CD4-positive, alpha-beta T cell treated with Interleukin-4 for 4 hours (primary cell): ENCODE data around the gene MGST1.

Source experiments
- DNase-seq: peaks from one replicate; pipeline ENCODE4 v3.0.0-alpha.2; 2020

MGST1 gene, protein sequence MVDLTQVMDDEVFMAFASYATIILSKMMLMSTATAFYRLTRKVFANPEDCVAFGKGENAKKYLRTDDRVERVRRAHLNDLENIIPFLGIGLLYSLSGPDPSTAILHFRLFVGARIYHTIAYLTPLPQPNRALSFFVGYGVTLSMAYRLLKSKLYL

DNA sequence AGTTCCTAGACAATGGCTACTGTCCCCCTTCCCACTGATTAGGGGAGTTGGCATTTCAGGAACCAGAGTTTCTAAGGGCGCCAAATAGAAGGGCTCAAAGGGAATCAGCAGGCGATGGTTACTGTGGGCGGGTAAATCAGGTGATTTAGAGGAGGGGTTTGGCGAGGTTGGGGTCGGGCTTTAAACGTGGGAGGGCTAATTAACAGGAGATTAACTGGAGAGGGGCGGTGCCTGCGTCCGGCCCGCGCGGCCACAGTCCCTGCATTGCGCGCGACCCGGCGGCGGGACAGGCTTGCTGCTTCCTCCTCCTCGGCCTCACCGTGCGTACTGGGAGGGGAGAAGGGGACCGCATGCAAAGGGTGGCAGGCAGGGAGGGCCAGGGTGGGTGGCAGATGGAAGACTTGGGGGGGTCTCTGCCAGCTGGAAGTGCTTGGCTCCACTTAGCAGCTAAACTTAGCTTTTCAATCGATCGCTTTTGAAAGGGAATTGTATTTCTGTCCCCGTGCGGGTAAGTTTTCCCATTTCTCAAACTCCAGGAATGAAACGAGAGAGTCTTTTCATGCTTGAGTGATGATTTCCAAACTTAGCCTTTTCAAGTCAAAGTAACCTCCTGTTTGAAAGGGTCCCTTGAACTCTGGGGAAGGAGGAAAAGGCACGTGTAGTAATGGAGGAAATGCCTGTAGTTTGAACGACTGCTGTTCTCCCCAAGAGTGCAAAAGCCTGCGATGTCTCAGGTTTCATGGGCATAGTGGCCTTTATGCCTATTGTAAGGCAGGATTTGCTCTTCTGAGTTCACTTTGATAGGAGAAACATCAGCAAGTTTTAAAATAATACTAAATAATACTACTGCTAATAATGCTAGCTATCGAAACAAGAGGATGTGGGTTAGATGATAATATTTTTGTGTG lies at the start of gene MGST1:
Gene MGST1 (plus strand): TSS at position 255 of the 908 bp plus-strand sequence. CDS start 6,608 bp downstream, outside the sequence.
- DNase-seq, result no peak

DNA sequence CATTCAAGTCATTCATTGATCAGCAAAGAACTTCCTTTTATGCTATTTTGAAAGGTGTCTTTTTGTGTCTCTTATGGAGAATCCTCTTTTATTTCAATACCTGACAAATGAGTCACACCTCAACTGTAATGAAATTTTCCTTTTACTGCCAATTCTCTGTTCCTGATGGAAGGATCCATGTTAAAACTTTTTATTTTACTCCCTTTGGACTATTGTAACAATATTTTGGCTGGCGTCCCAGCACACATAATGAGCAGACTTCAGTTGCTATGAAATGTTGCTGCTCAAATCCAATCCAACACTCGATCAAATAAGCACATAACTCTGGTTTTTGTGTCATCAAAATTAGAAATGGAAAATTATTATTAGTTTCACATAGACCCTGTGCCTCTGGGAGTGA lies 48.0 kb upstream of the MGST1 start:
- no peak for DNase-seq

DNA sequence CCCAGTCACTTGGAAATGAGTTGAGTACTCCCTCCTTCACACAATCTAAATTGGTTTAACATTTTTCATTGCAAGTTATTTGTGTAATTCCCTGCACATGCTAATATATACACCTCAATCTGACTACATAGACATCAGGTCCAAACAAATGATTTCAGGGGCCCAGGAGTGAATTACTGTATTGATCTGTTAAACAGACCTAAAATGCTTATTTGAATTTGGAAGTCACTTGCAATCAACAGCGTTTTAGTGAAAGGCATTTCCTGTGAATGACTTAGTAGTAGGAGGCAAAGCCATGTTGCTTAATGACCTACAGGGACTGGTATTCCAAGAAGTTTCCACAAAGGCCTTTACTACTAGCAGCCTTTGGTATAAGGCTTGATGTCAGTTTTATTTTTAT lies 47.3 kb upstream of the MGST1 start:
- DNase-seq, result no peak

DNA sequence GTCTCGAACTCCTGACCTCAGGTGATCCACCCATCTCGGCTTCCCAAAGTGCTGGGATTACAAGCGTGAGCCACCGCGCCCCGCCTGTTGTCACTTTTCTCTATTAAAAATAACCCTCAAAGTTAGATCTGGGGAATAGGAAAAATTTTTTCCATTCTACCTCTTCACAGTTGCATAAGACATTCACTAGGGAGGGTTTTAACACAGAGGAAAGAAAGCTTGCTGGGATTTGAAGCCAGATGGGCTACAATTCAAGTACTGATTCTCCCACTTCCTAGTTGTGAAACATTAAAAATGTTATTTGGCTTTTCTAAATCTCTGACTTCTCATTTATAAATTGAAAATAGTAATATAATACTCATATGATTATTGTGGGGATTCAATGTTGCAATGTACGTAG lies 46.7 kb upstream of the MGST1 start:
- no peak for DNase-seq

DNA sequence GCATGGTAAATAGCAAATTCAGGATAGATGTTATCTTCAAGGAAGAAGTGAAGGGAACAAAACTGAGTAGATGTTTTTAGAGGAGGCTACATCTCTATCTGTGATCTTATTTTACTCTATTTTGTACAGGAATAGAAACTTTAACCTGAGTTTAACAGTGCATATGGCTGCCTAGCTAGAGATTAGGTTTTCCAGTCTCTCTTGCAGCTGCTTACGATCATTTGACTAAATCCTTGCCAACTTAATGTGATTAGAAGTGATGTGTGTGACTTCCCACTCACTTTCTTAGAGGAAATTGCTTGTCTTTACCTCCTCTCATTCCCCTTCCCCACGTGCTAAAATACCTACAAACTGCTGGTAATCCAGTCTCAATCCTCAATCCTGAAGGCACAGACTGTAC lies 43.5 kb upstream of the MGST1 start:
- no peak for DNase-seq

DNA sequence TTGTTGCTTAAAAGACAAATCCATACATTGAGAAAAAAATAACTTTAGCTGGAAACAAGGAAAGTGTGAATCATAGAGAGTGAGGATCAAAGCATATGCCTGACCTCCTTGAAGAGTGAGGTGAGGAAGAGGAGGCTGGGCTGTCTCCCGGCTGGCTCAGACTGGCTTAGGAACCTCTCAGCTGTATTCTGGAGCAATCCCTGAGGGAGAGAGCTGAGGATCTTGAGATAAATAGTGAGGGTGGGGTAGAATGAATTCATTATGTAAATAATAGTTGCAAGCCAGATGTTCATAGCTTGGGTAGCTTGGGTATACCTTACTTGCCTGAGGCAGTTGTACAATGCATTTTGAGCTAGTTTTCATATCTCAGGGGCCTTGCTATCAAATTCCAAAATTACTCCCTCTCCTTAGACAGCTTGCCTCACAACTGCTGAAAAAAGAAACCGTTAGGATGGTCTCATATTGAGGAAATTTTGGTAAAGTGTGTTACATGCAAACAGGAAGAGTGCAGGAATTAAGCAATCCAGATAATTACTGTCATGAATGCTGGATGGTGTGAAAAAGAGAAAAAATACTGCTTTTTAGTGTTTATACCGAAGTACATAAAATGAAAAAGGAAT lies 39.5 kb upstream of the MGST1 start:
- no peak for DNase-seq

DNA sequence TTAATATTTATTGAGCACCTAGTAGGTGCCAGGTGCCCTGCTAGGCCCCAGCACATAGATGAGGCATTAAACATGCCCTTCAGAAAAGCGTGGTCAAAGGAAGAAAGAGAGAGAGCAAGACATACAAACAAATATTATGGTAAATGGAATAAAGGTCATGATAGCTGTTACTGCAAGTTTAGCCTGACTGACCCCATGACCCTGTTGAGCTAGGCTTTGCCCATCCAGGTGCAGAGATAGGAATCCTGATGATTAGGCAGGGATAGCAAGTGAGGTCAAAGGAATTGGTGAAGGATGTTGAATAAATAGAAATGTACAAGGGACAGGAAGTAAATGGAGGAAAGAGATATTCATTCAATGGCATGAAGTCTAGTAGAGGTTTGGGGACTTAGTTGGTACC lies 36.5 kb upstream of the MGST1 start:
- DNase-seq, result no peak

DNA sequence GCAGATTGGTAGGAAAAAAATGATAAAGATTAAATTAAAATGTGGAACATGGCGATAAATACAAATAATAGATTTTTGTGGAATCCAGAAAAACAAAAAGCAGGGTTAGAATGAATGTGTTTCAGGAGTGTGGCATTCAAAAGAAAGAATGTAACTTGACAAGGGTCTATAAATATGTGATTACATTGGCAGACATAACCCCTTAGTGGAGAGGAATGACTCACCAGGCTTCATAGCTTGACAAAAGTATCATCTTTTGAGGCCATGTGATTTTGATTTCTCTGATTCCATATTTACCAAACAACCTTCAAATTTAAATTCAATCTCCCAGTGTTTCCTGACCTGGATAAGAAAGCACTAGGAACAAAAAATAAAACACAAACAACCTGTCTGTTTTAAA lies 24.4 kb upstream of the MGST1 start:
- DNase-seq, result no peak

DNA sequence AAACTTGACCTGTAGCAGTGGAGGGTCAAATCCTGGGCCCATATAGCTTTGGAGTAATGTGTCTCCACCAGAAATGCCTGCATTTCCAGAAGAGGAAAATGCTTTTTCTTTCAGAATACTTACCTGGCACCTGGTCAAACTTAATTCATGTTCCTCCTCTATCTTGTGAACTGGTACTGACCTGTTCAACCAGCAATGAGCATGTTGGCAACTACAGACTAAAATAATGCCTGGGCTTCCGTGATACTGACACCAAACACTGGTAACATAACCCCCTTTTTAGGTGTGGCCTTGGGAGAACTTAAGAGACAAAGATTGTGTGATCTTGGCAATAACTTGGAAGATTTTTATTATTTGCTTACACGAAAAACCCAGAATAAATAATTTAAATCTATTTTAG lies 23.8 kb upstream of the MGST1 start:
- no peak for DNase-seq

DNA sequence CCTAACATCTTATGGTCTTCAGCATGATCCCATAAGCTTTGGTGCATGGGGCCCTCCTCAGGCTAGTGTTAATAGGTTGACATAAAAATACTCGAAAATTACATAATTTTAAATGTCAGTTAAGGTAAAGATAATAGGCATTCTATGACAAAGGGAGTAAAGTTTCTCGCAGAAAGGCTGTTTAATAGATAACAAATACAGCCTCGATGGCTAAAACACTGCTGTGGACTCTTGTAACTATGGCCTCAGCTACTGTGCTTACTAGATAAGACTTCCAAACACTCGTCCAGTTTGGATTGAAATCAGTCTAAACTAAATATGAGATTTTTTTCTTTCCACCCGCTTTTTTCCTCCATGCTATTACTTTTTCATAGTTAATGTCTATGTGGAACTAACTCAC lies 23.2 kb upstream of the MGST1 start:
- no peak for DNase-seq

DNA sequence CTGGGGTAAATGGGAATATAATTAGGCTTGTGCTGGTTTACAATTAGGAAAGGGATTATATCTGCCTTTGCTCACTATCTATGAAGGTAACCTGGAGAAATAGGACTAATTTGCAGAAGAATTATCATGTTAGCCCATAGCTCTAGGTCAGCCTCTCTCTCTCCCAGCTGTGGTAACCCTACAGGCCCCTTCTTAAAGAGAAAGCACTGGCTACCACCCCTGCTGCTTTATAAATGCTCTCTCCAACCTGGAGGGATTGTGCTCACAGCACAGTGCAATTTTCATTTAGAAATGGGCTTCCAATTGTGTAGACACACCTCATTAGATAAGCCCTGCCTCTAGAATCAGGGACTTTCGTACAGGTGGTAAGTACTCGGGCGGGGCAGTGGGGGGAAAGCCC lies 22.7 kb upstream of the MGST1 start:
- no peak for DNase-seq

DNA sequence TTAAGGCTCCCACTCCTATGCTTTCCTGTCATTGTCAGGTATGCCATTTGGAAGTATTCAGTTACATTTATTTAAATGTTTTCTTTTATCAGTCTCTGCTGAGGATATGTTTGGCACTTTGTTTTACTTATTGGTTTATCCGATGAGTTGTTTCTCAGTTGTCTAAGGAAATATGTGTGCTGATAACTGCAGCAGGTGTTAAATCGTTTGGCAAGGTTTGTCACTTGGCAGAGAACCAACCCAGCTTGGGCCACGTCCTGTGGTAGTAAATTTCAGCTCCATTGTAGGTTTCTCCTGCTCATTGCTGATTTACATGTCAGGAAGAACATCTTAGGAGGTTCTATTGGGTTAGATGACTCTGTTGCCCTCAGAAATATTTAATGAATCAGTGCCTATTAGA lies 22.0 kb upstream of the MGST1 start:
- DNase-seq, result no peak

DNA sequence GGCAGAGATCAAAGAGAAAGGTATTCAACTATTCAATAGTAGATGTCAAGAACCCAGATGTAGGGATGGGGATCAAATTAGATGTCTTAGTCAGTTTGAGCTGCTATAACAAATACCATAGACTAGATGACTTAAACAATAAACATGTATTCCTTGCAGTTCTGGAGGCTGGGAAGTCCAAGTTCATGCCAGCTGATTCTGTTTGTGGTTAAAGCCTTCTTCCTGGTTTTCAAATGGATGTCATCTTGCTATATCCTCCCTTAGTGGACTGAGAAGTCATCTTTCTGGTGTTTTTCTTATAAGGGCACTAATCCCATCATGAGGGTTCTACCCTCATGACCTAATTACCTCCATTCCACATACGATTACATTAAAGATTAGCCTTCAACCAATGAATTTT lies 19.5 kb upstream of the MGST1 start:
- DNase-seq, result no peak

DNA sequence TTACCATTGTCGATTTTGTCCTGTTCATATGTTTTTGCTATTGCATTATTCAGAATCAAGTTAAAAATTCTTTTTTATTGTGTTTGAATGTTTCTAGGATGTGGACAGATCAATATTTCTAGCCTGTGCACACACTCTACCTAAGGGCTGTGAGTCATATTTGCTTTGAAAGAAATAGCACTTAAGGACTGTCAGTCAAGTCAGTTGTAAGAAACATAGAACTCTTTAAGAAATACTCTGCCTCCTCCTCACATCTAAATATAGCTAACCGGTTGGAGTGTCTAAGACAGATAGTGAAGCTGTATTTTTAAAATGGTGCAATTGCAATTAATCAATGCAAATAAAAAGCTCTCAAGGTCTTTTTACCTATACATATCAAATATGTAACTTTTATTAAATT lies 17.9 kb upstream of the MGST1 start:
- DNase-seq, result no peak

DNA sequence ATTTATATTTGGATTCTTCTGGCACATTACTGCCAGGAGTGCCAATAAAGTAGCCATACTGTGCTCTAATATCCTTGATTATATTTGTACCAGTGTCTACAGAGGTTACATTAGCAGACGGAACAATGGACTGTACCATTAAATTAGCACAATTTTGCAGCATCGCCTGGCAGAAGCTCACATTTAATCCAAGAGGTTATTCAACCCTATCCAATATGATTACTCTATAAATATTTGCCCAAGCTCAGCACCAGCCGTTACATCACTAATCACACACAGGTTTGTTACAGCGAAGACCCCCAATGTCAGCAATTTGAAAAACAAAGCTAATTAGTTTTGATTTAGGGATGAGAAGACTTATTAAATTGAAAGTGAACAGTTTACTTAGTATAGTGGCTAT lies 16.9 kb upstream of the MGST1 start:
- no peak for DNase-seq

DNA sequence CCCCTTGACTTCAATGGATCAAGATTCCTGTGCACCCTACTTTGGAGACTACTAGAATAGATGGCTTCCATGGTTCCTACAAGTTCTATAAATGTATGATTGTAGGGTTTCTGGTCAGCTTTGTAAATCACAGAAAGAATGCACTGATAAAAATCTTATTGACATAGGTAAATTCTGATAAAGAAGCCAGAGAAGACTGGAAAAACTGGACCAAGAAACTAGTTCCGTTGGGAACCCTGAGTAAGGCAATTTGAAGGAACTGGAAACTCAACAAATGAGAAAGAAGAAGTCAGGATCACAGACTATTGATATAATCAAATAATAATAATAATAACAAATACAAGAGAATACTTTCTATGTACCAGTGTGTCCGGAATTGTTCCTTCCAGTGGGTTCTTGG lies 15.4 kb upstream of the MGST1 start:
- no peak for DNase-seq

DNA sequence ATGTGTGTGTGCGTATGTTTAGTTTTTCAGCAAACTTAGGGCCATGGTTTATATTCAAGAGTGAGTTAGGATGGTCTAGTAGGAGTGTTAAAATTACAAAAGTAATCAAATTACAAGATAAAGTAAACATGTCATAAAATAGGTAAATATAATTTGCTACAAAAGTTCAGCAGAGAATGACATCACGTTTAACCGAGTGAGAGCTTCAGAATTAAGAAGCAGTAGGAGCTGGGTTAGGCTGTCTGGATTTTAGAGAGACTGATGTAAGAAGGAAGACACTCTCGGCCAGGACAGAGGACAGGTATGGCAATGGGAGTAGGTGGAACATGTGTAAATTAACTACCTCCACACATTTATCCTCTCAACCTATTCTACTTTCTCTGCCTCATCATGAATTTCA lies 11.6 kb upstream of the MGST1 start:
- DNase-seq, result no peak

DNA sequence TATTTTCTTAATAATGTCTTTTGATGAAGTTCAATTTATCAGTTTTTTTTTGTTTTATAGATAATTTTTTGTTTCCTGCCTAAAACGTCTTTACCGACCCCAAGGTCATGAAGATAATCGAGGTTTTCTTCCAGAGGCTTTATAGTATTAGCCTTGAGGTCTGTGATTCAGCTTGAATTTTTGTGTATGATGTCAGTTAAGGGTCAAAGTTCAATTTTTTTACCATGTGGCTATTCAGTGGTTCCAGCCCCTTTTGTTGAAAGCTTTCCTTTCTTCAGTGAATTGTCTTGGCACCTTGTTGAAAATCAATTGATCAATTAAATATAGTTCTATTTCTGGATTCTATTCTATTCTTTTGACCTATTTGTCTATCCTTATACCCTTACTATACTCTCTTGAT lies 3.2 kb upstream of the MGST1 start:
- DNase-seq, result no peak

DNA sequence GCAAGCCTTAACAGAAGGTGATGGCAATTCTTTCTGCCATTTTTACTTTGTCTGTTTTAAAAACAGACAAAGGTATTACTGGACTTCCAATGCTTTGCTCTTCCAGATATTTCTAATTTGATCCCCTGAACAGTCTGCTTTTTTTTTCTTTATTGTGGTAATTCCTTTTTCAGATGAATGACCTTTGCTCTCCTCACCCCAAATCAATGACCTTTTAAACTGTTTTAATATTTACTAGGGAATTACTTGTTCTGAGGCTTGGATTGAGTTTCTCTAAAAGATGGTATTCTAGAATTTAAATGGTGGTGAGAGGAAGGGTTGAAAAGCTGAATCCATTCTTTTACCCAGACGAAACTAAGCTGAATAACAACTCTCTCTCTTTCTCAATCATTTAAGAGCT lies 2.3 kb upstream of the MGST1 start:
- no peak for DNase-seq

DNA sequence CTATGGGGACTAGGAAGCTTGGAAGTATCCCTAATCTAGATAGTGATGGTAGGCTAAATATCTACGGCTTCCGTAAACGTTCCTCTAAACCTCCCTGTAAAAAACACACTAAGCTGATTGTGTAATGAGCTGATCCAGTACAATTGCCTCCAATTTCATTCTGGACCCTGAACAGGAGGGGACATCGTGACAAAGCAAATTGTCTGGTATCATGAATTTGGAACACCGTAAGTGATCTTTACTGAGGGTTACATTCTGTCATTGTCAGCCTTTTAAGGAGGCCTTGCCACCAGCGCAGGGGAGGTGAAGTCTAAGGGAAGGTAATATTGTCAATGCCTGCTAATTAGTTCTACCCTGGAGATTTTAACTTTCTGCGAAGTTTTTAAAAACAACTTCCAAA lies 487 bp upstream of the MGST1 start:
- DNase-seq, result no peak

DNA sequence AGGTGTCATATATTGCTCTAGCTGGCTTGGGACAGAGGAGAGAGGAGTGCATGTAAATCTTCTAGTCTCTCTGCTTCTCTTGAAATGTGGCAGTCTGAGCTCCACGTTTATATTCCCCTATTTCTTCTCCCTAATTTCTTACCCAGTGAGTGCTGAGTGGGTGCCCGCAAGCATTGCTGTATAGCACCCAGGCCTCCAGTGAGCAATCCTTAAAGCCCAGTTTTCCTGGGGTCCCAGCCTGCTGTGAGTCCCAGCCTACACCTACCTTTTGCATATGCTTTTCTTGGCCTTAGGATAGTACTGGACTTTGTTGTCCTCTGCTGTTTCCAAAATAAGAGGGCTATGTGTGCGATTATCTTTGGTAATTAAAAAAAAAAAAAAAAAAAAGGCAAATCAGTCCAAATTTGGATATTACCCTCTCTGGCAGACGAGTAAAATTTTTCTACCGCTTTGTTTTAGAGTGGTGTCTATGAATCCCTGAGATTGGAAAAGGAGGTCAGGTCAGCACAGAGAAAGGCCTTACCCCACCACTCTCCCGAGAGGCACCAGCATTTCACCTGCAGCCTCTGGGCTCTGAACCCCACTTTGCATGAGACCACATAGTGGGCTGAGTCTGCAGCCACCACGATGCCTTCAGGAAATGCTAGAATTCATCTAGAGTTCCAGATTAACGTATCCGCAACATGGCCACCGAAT lies 1.1 kb downstream of the MGST1 start:
- no peak for DNase-seq

DNA sequence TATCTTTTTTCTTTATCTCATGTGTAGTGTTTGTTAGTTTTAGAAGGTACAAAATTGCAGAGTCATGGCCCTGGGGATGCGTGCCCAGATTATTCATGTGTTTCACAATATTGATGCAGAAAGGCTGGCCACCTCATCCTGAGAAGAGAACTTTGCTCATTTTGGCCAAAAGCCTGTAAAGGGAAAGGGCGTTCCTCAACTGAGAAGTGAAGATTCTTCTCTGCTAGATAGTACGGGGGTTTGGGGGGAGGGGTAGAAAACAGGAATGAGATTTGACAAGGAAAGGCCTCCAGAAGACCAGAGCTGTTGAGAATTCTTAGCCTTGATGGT lies 1.7 kb downstream of the MGST1 start:
- DNase-seq, result no peak

DNA sequence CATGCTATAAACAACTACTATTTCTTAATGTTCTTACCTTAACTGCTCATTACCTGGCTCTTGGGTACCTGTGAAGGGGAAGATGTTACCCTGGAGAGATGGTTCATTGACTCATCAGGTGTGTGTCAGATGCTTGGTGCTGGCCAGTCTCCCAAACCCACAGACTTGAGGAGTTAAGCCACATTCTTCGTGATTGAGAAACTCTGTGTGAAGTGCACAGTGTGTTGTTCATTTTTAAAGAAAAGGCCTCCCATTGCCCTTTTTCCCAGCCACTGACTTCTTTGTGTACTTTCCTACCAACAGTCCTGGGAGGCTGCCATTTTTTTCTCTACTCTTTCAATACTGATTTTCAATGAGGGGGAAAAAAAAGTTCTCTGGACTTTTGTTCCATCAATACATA lies 3.2 kb downstream of the MGST1 start:
- DNase-seq, result no peak

DNA sequence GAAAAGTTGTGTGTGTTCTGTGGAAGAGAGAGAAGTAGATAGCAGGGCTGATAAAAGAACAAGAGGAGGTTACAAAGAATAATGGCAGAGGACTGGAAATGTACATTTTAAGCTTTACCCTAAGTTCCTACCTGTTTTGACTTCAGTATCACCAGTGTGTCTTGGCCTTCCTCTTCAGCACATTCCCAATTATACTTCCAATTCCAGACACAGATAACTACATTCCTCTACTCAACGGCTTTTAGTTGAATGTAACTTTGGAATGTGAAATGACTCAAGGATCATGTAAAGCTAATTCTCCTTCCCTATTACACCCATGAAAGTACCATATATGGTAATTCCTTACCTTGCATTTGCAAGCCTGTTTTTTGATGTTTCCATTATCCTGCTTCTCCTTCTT lies 5.0 kb downstream of the MGST1 start:
- no peak for DNase-seq
